ENCODE results near the gene MYOM1.

The MYOM1 gene

GRCh38 chr18:3219241-3219630 lies 532 bp downstream of the MYOM1 start:
- H3K4me3 ChIP-seq (ENCODE audit: low read length): no peak overlapping the region
- no peak for TF ChIP-seq CTCF (conservative IDR thresholded peaks at IDR 0.05; ENCODE audit: low read depth, low read length)
- DNase-seq (ENCODE audit: low read depth): no peak

GRCh38 chr18:3218819-3219218 lies 949 bp downstream of the MYOM1 start:
- no peak for TF ChIP-seq CTCF (conservative IDR thresholded peaks at IDR 0.05; ENCODE audit: low read depth, low read length)
- no peak for DNase-seq (ENCODE audit: low read depth)
- no peak overlapping the region for H3K4me3 ChIP-seq (ENCODE audit: low read length)

- H3K4me3 ChIP-seq (ENCODE audit: low read length): no peak overlapping the region
- TF ChIP-seq CTCF (conservative IDR thresholded peaks at IDR 0.05; ENCODE audit: low read depth, low read length): no peak
- DNase-seq (ENCODE audit: low read depth): peak; percentile 44
Measured at GRCh38 chr18:3217948-3218647, 1.7 kb downstream of the MYOM1 start.

GRCh38 chr18:3216987-3217386 lies 2.8 kb downstream of the MYOM1 start:
- no peak for DNase-seq (ENCODE audit: low read depth)

GRCh38 chr18:3214855-3215637 lies 4.7 kb downstream of the MYOM1 start:
- H3K4me3 ChIP-seq (ENCODE audit: low read length): no peak overlapping the region
- TF ChIP-seq CTCF (conservative IDR thresholded peaks at IDR 0.05; ENCODE audit: low read depth, low read length): no peak
- no peak for DNase-seq (ENCODE audit: low read depth)

More at GRCh38 chr18:3216987-3217386, 2.8 kb downstream of the MYOM1 start:
- no peak overlapping the region for H3K4me3 ChIP-seq (ENCODE audit: low read length)
- no peak for TF ChIP-seq CTCF (conservative IDR thresholded peaks at IDR 0.05; ENCODE audit: low read depth, low read length)

GRCh38 chr18:3213300-3214059 lies 6.3 kb downstream of the MYOM1 start:
- TF ChIP-seq CTCF (conservative IDR thresholded peaks at IDR 0.05; ENCODE audit: low read depth, low read length): no peak
- DNase-seq (ENCODE audit: low read depth): no peak
- H3K4me3 ChIP-seq (ENCODE audit: low read length): no peak overlapping the region

Data from retinal pigment epithelial cell (primary cell).